HUES64 (cell line): Measurements from ENCODE around the gene GPR84.

Experiments
- H3K27ac ChIP-seq: 2 replicates; pipeline ENCODE4 v1.7.0; 2013; ENCODE audit warnings: low read depth, low read length, inconsistent platforms
- H3K27me3 ChIP-seq: 2 replicates; pipeline ENCODE4 v1.6.1; 2013; ENCODE audit warnings: mild to moderate bottlenecking, low read length; ENCODE audit not compliant: insufficient read depth
- H3K36me3 ChIP-seq: 2 replicates; pipeline ENCODE4 v1.6.1; 2013; ENCODE audit warnings: mild to moderate bottlenecking, low read length; ENCODE audit not compliant: insufficient read depth
- H3K4me1 ChIP-seq: 2 replicates; pipeline ENCODE4 v1.6.1; 2013; ENCODE audit warnings: mild to moderate bottlenecking, low read length, moderate library complexity; ENCODE audit not compliant: insufficient read depth
- H3K4me3 ChIP-seq: 2 replicates; pipeline ENCODE4 v1.5.1; 2013; ENCODE audit warnings: mild to moderate bottlenecking, low read length, moderate library complexity
- H3K9ac ChIP-seq: 2 replicates; pipeline ENCODE4 v1.6.1; 2013; ENCODE audit warnings: mild to moderate bottlenecking, low read depth, low read length
- H3K9me3 ChIP-seq: 2 replicates; pipeline ENCODE4 v1.6.1; 2013; ENCODE audit warnings: low read depth, low read length; ENCODE audit not compliant: insufficient read depth
- WGBS: fragments of 150-250, 120-280 bp; methylation state at CpG from one replicate; pipeline ENCODE4 v1.1.7; 2013; ENCODE audit warnings: missing lambda C conversion rate; 5-methylcytosine and 5-hydroxymethylcytosine counted together

GPR84 gene

GRCh38 chr12:54371328-54372112 is 7.2 kb upstream of the GPR84 start:
- peaks cover 34% of the 10 kb centered on the region for H3K27me3 ChIP-seq
- H3K4me1 ChIP-seq: peaks cover 15% of the 10 kb centered on the region; the same call in 1 of the 2 replicates
- no peaks in the 10 kb centered on the region for H3K9me3 ChIP-seq
- H3K36me3 ChIP-seq: no peaks in the 10 kb centered on the region
- no peak overlapping the region for H3K9ac ChIP-seq
- no peak overlapping the region for H3K4me3 ChIP-seq
- 86% methylated on average over 4 of the region's 5 CpGs for WGBS
- no peak overlapping the region for H3K27ac ChIP-seq

- Histone ChIP-seq H3K9me3 (no peaks in the 10 kb centered on the region), H3K27ac (no peak overlapping the region), H3K9ac (no peak overlapping the region), H3K4me1 (peaks cover 15% of the 10 kb centered on the region; the same call in 1 of the 2 replicates), H3K27me3 (peaks cover 34% of the 10 kb centered on the region), H3K4me3 (peak overlapping the region; percentile 41), H3K36me3 (no peaks in the 10 kb centered on the region)
- 4% methylated on average over 44 of the region's 44 CpGs for WGBS
Measured at GRCh38 chr12:54370171-54370730, 6.0 kb upstream of the GPR84 start.

- H3K27me3 ChIP-seq: peaks cover 34% of the 10 kb centered on the region
- 29% methylated on average over 17 of the region's 21 CpGs for WGBS
- peaks cover 15% of the 10 kb centered on the region; the same call in 1 of the 2 replicates for H3K4me1 ChIP-seq
- H3K27ac ChIP-seq: no peak overlapping the region
- no peaks in the 10 kb centered on the region for H3K9me3 ChIP-seq
- H3K4me3 ChIP-seq: peak overlapping the region; percentile 44
- no peaks in the 10 kb centered on the region for H3K36me3 ChIP-seq
- H3K9ac ChIP-seq: no peak overlapping the region
Measured at GRCh38 chr12:54369597-54370131, 5.4 kb upstream of the GPR84 start.

DNA sequence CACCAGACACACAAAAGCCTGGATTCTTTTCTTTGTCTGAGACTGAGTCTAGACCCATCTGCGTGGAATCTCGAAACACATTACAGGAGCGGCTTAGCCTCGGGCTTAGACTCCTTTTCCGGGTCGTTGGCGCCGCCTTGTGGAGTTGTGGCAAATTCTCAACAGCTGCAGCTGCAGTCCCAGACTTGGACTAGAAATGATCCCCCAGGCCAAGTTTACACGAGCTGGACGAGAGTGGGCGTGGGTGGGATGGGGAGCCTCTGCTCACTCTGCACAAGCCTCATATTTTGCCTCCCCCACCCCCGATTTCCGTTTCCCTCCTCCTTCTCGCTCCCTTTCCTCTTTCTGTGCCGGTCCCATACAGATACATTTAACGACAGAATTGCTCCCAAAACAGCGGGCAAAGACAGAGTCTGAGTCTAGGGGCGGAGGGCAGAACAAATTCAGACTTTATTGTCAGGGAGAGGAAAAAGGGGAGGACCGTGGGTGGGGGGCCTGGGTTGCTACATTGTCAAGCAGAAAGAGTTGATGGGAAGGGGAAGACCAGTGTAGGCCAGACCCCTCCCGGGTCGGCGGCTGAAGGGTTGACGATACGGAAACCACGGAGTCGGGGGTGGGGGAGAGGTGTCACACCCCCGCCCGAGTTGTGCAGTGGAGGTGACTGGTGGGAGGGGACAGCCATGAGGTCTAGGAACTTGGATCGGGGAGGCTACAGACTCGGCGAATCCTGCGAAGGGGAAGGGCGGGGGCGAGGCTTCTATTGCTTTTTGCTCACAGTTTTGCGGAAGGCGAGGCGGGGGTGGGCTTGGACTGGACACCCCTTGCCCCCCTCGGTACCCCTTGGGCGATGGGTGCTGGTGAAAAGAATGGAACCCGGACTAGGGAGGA is 4.7 kb upstream of the GPR84 start:
- Histone ChIP-seq H3K27me3 (peaks cover 34% of the 10 kb centered on the region), H3K36me3 (no peaks in the 10 kb centered on the region), H3K9ac (no peak overlapping the region), H3K9me3 (no peaks in the 10 kb centered on the region), H3K4me1 (peaks cover 15% of the 10 kb centered on the region; the same call in 1 of the 2 replicates), H3K27ac (no peak overlapping the region), H3K4me3 (peak overlapping the region; percentile 44)
- WGBS: 11% methylated on average over 40 of the region's 40 CpGs

- no peak overlapping the region for H3K9ac ChIP-seq
- no peak overlapping the region for H3K4me3 ChIP-seq
- 34% methylated on average over 5 of the region's 5 CpGs for WGBS
- H3K9me3 ChIP-seq: no peaks in the 10 kb centered on the region
- no peaks in the 10 kb centered on the region for H3K36me3 ChIP-seq
- peaks cover 15% of the 10 kb centered on the region; the same call in 1 of the 2 replicates for H3K4me1 ChIP-seq
- no peak overlapping the region for H3K27ac ChIP-seq
- H3K27me3 ChIP-seq: peaks cover 34% of the 10 kb centered on the region
Measured at GRCh38 chr12:54368025-54368708, 3.9 kb upstream of the GPR84 start.

DNA sequence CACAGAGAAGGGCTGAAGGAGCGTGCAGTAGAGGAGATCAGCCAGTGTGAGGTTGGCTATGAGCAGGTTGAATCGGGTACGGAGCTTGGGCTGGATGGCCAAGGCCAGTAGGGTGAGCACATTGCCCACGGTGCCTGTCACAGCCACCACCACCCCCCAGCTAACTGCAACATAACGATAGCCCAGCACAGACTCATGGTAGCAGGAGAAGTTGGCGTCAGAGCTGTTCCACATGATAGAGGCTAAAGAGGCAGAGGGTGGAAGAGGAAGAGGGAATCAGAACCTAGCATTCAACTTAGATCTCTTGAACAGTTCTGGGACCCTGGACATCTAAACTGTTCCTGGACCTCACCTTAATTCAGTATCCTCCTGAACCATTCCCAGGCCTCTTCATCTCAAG is 668 bp downstream of the GPR84 start:
- peaks cover 16% of the 10 kb centered on the region; the same call in 1 of the 2 replicates for H3K27me3 ChIP-seq
- no peak overlapping the region for H3K9ac ChIP-seq
- H3K4me3 ChIP-seq: no peak overlapping the region
- no peaks in the 10 kb centered on the region for H3K9me3 ChIP-seq
- H3K27ac ChIP-seq: no peak overlapping the region
- peaks cover 18% of the 10 kb centered on the region for H3K4me1 ChIP-seq
- H3K36me3 ChIP-seq: no peaks in the 10 kb centered on the region
- WGBS: 84% methylated on average over 6 of the region's 6 CpGs

DNA sequence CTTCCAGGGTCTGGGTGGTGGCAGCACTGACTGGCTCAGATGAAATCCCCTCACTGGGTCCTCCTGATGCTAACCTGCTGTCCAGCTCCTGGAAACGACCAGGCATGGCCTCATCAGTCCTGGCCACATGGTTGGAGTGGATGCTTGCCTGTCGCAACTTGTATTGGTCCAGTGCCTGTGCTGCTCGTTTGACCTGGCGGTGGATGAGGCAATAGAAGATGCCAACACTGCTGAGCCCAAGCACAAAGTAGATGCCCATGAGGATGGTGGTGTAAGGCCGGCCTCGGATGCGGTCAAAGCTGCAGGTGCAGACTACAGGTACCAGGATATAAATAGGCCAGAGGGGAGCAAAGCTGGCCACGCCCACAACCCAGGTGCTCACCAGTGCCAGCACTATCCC is 1.2 kb downstream of the GPR84 start:
- Histone ChIP-seq H3K4me1 (peaks cover 18% of the 10 kb centered on the region), H3K9me3 (no peaks in the 10 kb centered on the region), H3K9ac (no peak overlapping the region), H3K36me3 (no peaks in the 10 kb centered on the region), H3K27me3 (peaks cover 10% of the 10 kb centered on the region; the same call in 1 of the 2 replicates), H3K27ac (no peak overlapping the region), H3K4me3 (no peak overlapping the region)
- 88% methylated on average over 8 of the region's 8 CpGs for WGBS

DNA sequence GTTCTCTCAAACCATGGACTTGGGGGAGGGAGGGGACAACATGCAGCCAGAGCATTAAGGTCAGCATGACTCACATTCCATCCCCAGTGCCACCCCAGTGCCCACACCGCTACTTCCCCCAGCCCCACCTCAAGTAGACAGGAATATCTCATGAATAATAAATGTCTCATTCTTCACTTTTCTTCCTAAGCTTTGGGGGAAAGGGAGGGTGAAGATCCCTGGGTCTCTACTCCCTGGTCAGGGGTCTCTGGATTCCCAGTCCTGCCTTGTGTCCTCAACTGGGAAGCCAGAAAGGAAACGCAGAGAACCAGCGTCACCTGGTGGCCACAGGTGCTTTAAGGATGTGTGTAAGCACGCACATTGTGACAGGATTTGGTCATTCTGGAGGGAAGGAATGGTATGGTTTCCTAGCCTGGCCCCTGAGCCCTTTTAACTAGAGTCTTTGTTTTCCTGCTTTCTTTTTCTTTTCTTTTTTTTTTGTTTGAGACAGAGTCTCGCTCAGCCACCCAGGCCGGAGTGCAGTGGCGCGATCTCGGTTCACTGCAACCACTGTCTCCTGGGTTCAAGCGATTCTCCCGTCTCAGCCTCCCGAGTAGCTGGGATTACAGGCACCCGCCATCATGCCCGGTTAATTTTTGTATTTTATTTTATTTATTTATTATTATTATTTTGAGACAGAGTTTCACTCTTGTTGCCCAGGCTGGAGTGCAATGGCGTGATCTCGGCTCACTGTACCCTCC is 3.4 kb downstream of the GPR84 start:
- WGBS: 58% methylated on average over 14 of the region's 16 CpGs
- Histone ChIP-seq H3K4me3 (no peak overlapping the region), H3K36me3 (no peaks in the 10 kb centered on the region), H3K27ac (no peak overlapping the region), H3K27me3 (no peaks in the 10 kb centered on the region), H3K9ac (no peak overlapping the region), H3K4me1 (peaks cover 39% of the 10 kb centered on the region), H3K9me3 (no peaks in the 10 kb centered on the region)

GRCh38 chr12:54359762-54360351 is 4.4 kb downstream of the GPR84 start:
- Histone ChIP-seq H3K27ac (peak overlapping the region; percentile 37), H3K4me3 (peak overlapping the region; percentile 66), H3K4me1 (peaks cover 50% of the 10 kb centered on the region), H3K36me3 (no peaks in the 10 kb centered on the region), H3K27me3 (no peaks in the 10 kb centered on the region), H3K9me3 (no peaks in the 10 kb centered on the region), H3K9ac (peak overlapping the region; percentile 40; the same call in 1 of the 2 replicates)
- 58% methylated on average over 9 of the region's 9 CpGs for WGBS
